Loucy (cell line): ENCODE results near the gene SATB2.

Experiments
- H2AFZ ChIP-seq: fragments of 200-600 bp; sonication (generic); 2 replicates; pipeline ENCODE4 v1.6.0; 2016; ENCODE audit warnings: antibody characterized with exemption, mild to moderate bottlenecking, low read length, moderate library complexity
- H3F3A ChIP-seq: fragments of 200-600 bp; 2 replicates; pipeline ENCODE4 v1.6.0; 2016; ENCODE audit warnings: antibody characterized with exemption, low read depth, mild to moderate bottlenecking
- H3K27me3 ChIP-seq: fragments of 200-600 bp; sonication (generic); 2 replicates; pipeline ENCODE4 v1.6.1; 2014; ENCODE audit warnings: low read length, mild to moderate bottlenecking; ENCODE audit not compliant: insufficient read depth, poor library complexity, severe bottlenecking
- H3K36me3 ChIP-seq: fragments of 200-600 bp; sonication (generic); 2 replicates; pipeline ENCODE4 v1.6.1; 2016; ENCODE audit warnings: low read length; ENCODE audit not compliant: insufficient read depth
- H3K4me1 ChIP-seq: fragments of 200-600 bp; sonication (generic); 2 replicates; pipeline ENCODE4 v1.5.1; 2014; ENCODE audit warnings: low read length, mild to moderate bottlenecking; ENCODE audit not compliant: insufficient read depth, poor library complexity, severe bottlenecking
- H3K4me2 ChIP-seq: fragments of 200-600 bp; sonication (generic); 2 replicates; pipeline ENCODE4 v1.6.0; 2014; ENCODE audit warnings: antibody characterized with exemption, low read length, low read depth, mild to moderate bottlenecking; ENCODE audit not compliant: poor library complexity, severe bottlenecking
- H3K4me3 ChIP-seq: fragments of 200-600 bp; sonication (generic); 2 replicates; pipeline ENCODE4 v1.5.1; 2014; ENCODE audit warnings: low read length, mild to moderate bottlenecking, mixed read lengths; ENCODE audit not compliant: poor library complexity, severe bottlenecking
- H3K79me2 ChIP-seq: fragments of 200-600 bp; sonication (generic); 2 replicates; pipeline ENCODE4 v1.6.1; 2014; ENCODE audit warnings: low read length; ENCODE audit not compliant: insufficient read depth
- H3K9ac ChIP-seq: fragments of 200-600 bp; sonication (generic); 2 replicates; pipeline ENCODE4 v1.6.0; 2014; ENCODE audit warnings: mild to moderate bottlenecking, low read depth, low read length, moderate library complexity; ENCODE audit not compliant: poor library complexity, severe bottlenecking
- H3K9me2 ChIP-seq: fragments of 200-600 bp; sonication (generic); replicated peaks from 2 replicates; pipeline ENCODE4 v1.6.1; 2016; ENCODE audit warnings: low read depth, low read length, mixed read lengths
- H3K9me3 ChIP-seq: fragments of 200-600 bp; sonication (generic); 2 replicates; pipeline ENCODE4 v1.6.1; 2014; ENCODE audit warnings: mild to moderate bottlenecking, antibody characterized with exemption, low read length, low read depth; ENCODE audit not compliant: insufficient read depth
- H4K20me1 ChIP-seq: fragments of 200-600 bp; sonication (generic); 2 replicates; pipeline ENCODE4 v1.6.0; 2014; ENCODE audit warnings: antibody characterized with exemption, low read length, mild to moderate bottlenecking; ENCODE audit not compliant: insufficient read depth, poor library complexity, severe bottlenecking
- EZH2phosphoT487 ChIP-seq: fragments of 200-600 bp; IDR thresholded peaks from 2 replicates; pipeline ENCODE4 v1.6.1; 2018; ENCODE audit warnings: antibody characterized with exemption, mild to moderate bottlenecking, moderate library complexity, borderline replicate concordance
- TF ChIP-seq, protein P1 (sequence below): fragments of 200-600 bp; sonication (generic); conservative IDR thresholded peaks from 2 replicates; pipeline ENCODE4 v1.5.1; 2014; ENCODE audit warnings: mild to moderate bottlenecking, antibody characterized with exemption, low read length

The SATB2 gene

DNA sequence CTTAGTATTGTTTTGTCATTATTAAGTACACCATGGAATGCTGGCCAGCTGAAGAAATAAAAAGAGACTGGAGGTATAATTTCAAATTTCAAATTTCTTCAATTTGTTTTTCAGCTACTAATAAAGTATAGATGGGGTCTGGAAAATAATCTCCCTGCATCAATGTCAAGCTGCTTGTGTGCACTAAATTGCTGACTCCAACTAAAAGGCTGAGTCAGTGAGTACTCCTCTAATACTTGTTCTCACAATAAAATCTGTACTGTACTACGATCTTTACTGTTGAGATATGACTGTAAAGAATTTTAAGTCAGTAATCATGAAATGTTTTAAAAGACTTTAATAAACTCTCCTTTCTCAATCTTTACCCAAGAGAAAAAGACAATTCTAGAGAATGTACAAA, 131.9 kb downstream of the SATB2 start:
- Histone ChIP-seq H3K27me3 (no peaks in the 10 kb centered on the region), H2AFZ (no peak overlapping the region), H3K4me2 (no peak overlapping the region), H3K4me1 (no peaks in the 10 kb centered on the region), H3K9ac (no peak overlapping the region), H3K4me3 (no peak overlapping the region), H3K9me3 (no peaks in the 10 kb centered on the region), H3K36me3 (no peaks in the 10 kb centered on the region), H4K20me1 (no peaks in the 10 kb centered on the region), H3K9me2 (no peaks in the 10 kb centered on the region), H3F3A (no peaks in the 10 kb centered on the region), H3K79me2 (no peaks in the 10 kb centered on the region)
- no peak for TF ChIP-seq EZH2phosphoT487
- TF ChIP-seq, protein P1, sequence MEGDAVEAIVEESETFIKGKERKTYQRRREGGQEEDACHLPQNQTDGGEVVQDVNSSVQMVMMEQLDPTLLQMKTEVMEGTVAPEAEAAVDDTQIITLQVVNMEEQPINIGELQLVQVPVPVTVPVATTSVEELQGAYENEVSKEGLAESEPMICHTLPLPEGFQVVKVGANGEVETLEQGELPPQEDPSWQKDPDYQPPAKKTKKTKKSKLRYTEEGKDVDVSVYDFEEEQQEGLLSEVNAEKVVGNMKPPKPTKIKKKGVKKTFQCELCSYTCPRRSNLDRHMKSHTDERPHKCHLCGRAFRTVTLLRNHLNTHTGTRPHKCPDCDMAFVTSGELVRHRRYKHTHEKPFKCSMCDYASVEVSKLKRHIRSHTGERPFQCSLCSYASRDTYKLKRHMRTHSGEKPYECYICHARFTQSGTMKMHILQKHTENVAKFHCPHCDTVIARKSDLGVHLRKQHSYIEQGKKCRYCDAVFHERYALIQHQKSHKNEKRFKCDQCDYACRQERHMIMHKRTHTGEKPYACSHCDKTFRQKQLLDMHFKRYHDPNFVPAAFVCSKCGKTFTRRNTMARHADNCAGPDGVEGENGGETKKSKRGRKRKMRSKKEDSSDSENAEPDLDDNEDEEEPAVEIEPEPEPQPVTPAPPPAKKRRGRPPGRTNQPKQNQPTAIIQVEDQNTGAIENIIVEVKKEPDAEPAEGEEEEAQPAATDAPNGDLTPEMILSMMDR, result no peak

DNA sequence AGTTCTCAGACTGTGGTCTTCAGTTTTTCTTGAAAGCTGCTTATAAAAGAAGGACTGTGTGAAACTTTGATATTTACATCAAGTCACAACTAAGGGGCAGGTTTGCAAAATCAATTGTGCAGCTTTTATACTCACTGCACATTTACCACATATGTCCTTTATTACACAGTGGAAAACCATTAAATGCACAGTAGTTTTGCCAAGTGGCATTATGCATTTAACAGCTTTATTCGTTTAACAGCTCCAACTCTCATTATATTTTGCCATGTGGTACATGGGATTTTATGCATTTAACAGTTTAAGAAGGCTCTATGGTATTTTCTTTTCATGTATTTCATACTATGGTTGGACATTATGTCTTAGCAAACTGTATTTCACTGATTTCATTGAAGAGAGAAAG, 135.6 kb downstream of the SATB2 start:
- H2AFZ ChIP-seq, result no peak overlapping the region

GRCh38 chr2:199317646-199318045, 140.1 kb downstream of the SATB2 start:
- H2AFZ ChIP-seq, result no peak overlapping the region
- H3K36me3 ChIP-seq, result no peaks in the 10 kb centered on the region
- TF ChIP-seq, protein P1, result no peak
- no peak for TF ChIP-seq EZH2phosphoT487

More for the DNA sequence above, 135.6 kb downstream of the SATB2 start:
- Histone ChIP-seq H3K4me2 (no peak overlapping the region), H3K36me3 (no peaks in the 10 kb centered on the region), H3K4me3 (no peak overlapping the region), H3K27me3 (no peaks in the 10 kb centered on the region), H3K79me2 (no peaks in the 10 kb centered on the region), H4K20me1 (no peaks in the 10 kb centered on the region), H3K4me1 (no peaks in the 10 kb centered on the region), H3K9me2 (no peaks in the 10 kb centered on the region), H3K9ac (no peak overlapping the region), H3F3A (no peaks in the 10 kb centered on the region), H3K9me3 (no peaks in the 10 kb centered on the region)
- TF ChIP-seq, protein P1, result no peak
- TF ChIP-seq EZH2phosphoT487, result no peak

More at GRCh38 chr2:199317646-199318045, 140.1 kb downstream of the SATB2 start:
- no peaks in the 10 kb centered on the region for H3K9me2 ChIP-seq
- H3K79me2 ChIP-seq, result no peaks in the 10 kb centered on the region
- H3K4me3 ChIP-seq, result no peak overlapping the region
- H3K4me2 ChIP-seq, result no peak overlapping the region
- no peaks in the 10 kb centered on the region for H3K27me3 ChIP-seq
- no peaks in the 10 kb centered on the region for H3K9me3 ChIP-seq
- no peak overlapping the region for H3K9ac ChIP-seq
- H4K20me1 ChIP-seq, result no peaks in the 10 kb centered on the region
- H3F3A ChIP-seq, result no peaks in the 10 kb centered on the region
- H3K4me1 ChIP-seq, result no peaks in the 10 kb centered on the region
